ENCODE data around the gene JMJD4. TPM values are rescaled to one million over a fixed set of nuclear protein-coding genes. Genes with fewer than 3 reads are reported as not detected.

Gene JMJD4
- total and polyA plus RNA-seq, 9 of the 15 experiments (the other 6 are each of a cell fraction or from before 2014, with no cell fraction given) = 1.4 to 42.6 (median 29.2) TPM

DNA sequence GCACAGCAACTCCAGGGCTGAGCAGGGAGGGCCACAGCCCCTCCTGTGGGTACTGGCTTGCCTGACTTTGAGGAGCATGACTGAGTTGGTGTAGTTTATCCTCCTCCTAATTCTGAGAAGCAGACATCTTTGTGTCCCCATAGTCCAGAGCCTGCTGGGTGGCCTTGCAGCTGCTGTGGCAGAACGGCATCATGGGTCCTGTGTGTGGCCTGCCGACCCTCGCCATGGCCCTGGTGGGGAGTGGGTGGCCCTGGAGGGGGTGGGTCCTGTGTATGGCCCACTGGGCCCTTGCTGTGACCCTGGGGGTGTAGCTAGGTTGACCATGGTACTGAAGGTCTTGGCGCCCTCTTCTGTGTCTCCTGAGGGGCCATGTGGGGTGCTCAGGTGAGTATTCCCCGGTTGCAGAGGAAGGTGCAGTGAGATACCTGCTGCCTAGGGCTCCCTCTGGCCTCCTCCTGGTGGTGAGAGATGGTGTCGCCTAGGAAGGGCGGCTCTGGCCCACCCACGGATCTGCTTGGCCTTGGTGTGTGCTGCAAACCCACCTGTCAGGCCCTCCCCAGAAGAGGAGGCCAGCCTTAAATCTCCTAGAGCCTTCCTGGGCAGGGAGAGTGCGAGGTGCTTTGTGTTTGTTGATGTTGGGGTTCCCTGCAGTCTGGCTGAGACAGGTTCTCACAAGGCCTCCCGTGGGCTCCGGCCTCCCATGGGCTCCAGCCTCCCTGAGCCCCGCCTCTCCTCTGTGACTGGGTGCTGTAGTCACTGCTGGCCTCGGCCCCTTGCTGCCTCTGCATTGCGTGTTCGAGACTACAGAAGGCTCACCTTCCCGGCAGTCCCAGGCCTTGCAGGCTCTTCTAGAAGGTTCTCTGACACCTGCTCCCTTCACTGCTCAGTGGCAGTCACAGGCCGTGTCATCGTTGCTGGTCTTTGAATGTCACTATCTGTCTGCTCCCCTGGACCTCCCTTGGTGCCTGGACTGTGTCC is 7.9 kb upstream of the JMJD4 start:
- Histone ChIP-seq H2AFZ (ENCODE audit: low read depth, low read length) (no peak overlapping the region), H3K27me3 (ENCODE audit: control insufficient read depth in 2 of 2, insufficient read depth in 2 of 2, low read length in 2 of 2) (no peaks in the 10 kb centered on the region), H3K4me1 (replicated peaks in 1 of 2; ENCODE audit: control insufficient read depth in 2 of 2, insufficient read depth in 2 of 2, low read length in 2 of 2) (peaks cover 6 to 23% of the 10 kb centered on the region in 2 experiments), H3K9ac (ENCODE audit: insufficient read depth in 1 of 2, low read depth in 2 of 2, low read length in 2 of 2) (peak overlapping the region in 1 of 2 experiments; percentile 76; a peak in 1 of 4 replicates), H3K79me2 (ENCODE audit: control insufficient read depth, insufficient read depth, low read length) (peaks cover 72% of the 10 kb centered on the region), H3K9me1 (ENCODE audit: control insufficient read depth, insufficient read depth, low read length) (peaks cover 11% of the 10 kb centered on the region), H3K36me3 (ENCODE audit: control insufficient read depth, insufficient read depth, low read length) (peaks cover 10% of the 10 kb centered on the region), H3K27ac (ENCODE audit: extremely low read depth, low read depth, low read length) (no peak overlapping the region), H3K4me2 (ENCODE audit: insufficient read depth, low read length) (no peak overlapping the region), H4K20me1 (replicated peaks; ENCODE audit: control insufficient read depth, insufficient read depth, low read length) (peaks cover 19% of the 10 kb centered on the region), H3K4me3 (no peak overlapping the region), H3K9me3 (replicated peaks; ENCODE audit: control insufficient read depth, insufficient read depth, low read depth, low read length) (no peaks in the 10 kb centered on the region)
- intact Hi-C loops (cut with micrococcal nuclease) (no loop called here), in situ Hi-C loops (cut with MboI) (no loop called here)
- TF ChIP-seq ZNF655 (CRISPR knock-in tag; IDR thresholded peaks at IDR 0.05) = no peak
- TF ChIP-seq CTCF (IDR thresholded peaks at IDR 0.05 in 2 of 3, conservative IDR thresholded peaks at IDR 0.05 in 1 of 3; ENCODE audit: insufficient read depth in 2 of 3, low read depth in 1 of 3, low read length in 3 of 3) = 0 out of 6 replicates have a peak, but pooled peaks of 1 of the 3 experiments have one; percentile 17
- TF ChIP-seq ZNF57 (CRISPR knock-in tag; IDR thresholded peaks at IDR 0.05) = no peak
- 0 out of 2 replicates have a peak, but pooled peaks have one; percentile 23 for TF ChIP-seq EGR1 (conservative IDR thresholded peaks at IDR 0.05)
- ATAC-seq (peak; percentile 69), DNase-seq (ENCODE audit: extremely low read depth in 1 of 4, low spot score in 3 of 4) (no peak), FAIRE-seq (no peak)
- ChIA-PET POLR2A (interaction anchor here (0.6 to 0.7 kb wide), 4 partner anchors 8 to 212 kb away, joined by 3 read pairs; partner anchors contain the start of gene JMJD4), CTCF (ENCODE audit: low intra/inter-chr PET ratio) (no interaction called here)
- no TSS peak for BruUV-seq (replicated peaks)
- 89% methylated on average over 17 of the region's 18 CpGs for WGBS (ENCODE audit: insufficient coverage, low coverage, missing lambda C conversion rate)
